OCI-LY1 (cell line): ENCODE measurements around the gene MRPS27.

Experiments
- CTCF ChIP-seq: fragments of 200-600 bp; sonication (generic), shearing (Covaris generic); IDR thresholded peaks from 2 replicates; pipeline ENCODE4 v1.5.1; 2017; ENCODE audit warnings: mild to moderate bottlenecking, antibody characterized with exemption, low read length, moderate library complexity, mixed read lengths
- EZH2 ChIP-seq: fragments of 200-600 bp; sonication (generic), shearing (Covaris generic); IDR thresholded peaks from 2 replicates; pipeline ENCODE4 v1.8.0; 2017; ENCODE audit warnings: borderline replicate concordance, mixed run types, mild to moderate bottlenecking, antibody characterized with exemption, low read length, moderate library complexity, mixed read lengths

GRCh38 chr5:72222521-72222920, 97.5 kb downstream of the MRPS27 start:
- TF ChIP-seq CTCF (no peak), EZH2 (no peak)
